Uterus (tissue), 2 donors: Measurements from ENCODE around the gene ORMDL1.

Experiments
- CTCF ChIP-seq, 4 experiments: fragments of 200-600 bp in 2 of 4; fragments of 450-650 bp in 2 of 4; sonication (generic) in 2 of 4; IDR thresholded peaks; one replicate each; pipeline ENCODE4 v1.5.1; 2016 to 2019; ENCODE audit warnings: antibody characterized with exemption in 4 of 4, mild to moderate bottlenecking in 2 of 4, moderate library complexity in 1 of 4
- POLR2A ChIP-seq, 2 donors: fragments of 450-650 bp; IDR thresholded peaks; one replicate each; pipeline ENCODE4 v1.6.1; 2016; ENCODE audit warnings: antibody characterized with exemption in 2 of 2, mild to moderate bottlenecking in 1 of 2, moderate library complexity in 1 of 2

GRCh38 chr2:189772212-189772611 lies 11.9 kb downstream of the ORMDL1 start:
- TF ChIP-seq POLR2A (IDR thresholded peaks at IDR 0.05), result no peak
- no peak for TF ChIP-seq CTCF (IDR thresholded peaks at IDR 0.05)
